Activated CD4-positive, alpha-beta T cell treated with anti-CD3 and anti-CD28 coated beads, Interleukin-2, amount 50 U/mL, for 16 hours (primary cell): ENCODE results near the gene HES4.

ENCODE experiments used
- DNase-seq: peaks from one replicate; pipeline ENCODE4 v3.0.0-alpha.2; 2020

The HES4 gene

GRCh38 chr1:999725-1000356, at the start of gene HES4:
TSS of gene HES4 (minus strand) at chr1:1000097. CDS start at chr1:999973, 124 bp downstream.
- DNase-seq = peak; percentile 55

GRCh38 chr1:1048765-1049164, 48.9 kb upstream of the HES4 start:
- DNase-seq = no peak

- DNase-seq = no peak
Observed at GRCh38 chr1:1047963-1048362, 48.1 kb upstream of the HES4 start.

GRCh38 chr1:1047407-1047806, 47.5 kb upstream of the HES4 start:
- no peak for DNase-seq

GRCh38 chr1:1046767-1047166, 46.9 kb upstream of the HES4 start:
- DNase-seq = no peak

- DNase-seq = no peak
Observed at GRCh38 chr1:1046243-1046642, 46.3 kb upstream of the HES4 start.

- no peak for DNase-seq
Observed at GRCh38 chr1:1045129-1045528, 45.2 kb upstream of the HES4 start.

- no peak for DNase-seq
Observed at GRCh38 chr1:1044455-1045078, 44.7 kb upstream of the HES4 start.

GRCh38 chr1:1043921-1044320, 44.0 kb upstream of the HES4 start:
- DNase-seq = no peak

- no peak for DNase-seq
Observed at GRCh38 chr1:1043411-1043810, 43.5 kb upstream of the HES4 start.

- no peak for DNase-seq
Observed at GRCh38 chr1:1042835-1043234, 42.9 kb upstream of the HES4 start.

- no peak for DNase-seq
Observed at GRCh38 chr1:1041873-1042272, 42.0 kb upstream of the HES4 start.

- no peak for DNase-seq
Observed at GRCh38 chr1:1041092-1041523, 41.2 kb upstream of the HES4 start.

GRCh38 chr1:1040004-1040991, 40.4 kb upstream of the HES4 start:
- DNase-seq = peak; percentile 86

- DNase-seq = peak; percentile 62
Observed at GRCh38 chr1:1039145-1039910, 39.4 kb upstream of the HES4 start.

- DNase-seq = no peak
Observed at GRCh38 chr1:1038694-1039093, 38.8 kb upstream of the HES4 start.

GRCh38 chr1:1037366-1038327, 37.8 kb upstream of the HES4 start:
- DNase-seq = no peak

GRCh38 chr1:1035291-1035943, 35.5 kb upstream of the HES4 start:
- DNase-seq = no peak

GRCh38 chr1:1034439-1034781, 34.5 kb upstream of the HES4 start:
- no peak for DNase-seq

- DNase-seq = no peak
Observed at GRCh38 chr1:1033731-1034438, 34.0 kb upstream of the HES4 start.
